Measurements from ENCODE around the gene RHBDL3. TPM values are rescaled to one million over a fixed set of nuclear protein-coding genes. Genes with fewer than 3 reads are reported as not detected.

RHBDL3 gene
- total RNA-seq, 2 donors from 2014 or later, result 0.63 TPM; not detected in 1

DNA sequence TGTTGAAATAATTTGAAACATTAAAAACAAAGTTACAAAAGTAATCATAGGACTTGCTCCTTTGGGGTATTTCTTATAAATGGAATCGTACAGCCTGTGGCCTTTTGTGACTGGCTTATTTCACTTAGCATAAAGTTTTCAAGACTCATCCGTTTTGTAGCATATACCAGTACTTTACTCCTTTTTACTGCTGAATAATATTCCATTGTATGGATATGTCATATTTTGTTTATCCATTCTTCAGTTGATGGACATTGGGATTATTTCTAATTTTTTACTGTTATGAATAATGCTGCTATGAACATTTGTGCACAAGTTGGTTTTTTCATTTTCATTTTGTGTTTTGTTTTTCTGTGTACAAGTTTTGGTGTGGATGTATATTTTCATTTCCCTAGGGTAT is 30.0 kb upstream of the RHBDL3 start:
- Histone ChIP-seq H3K27me3 (replicated peaks; ENCODE audit: insufficient read depth) (no peaks in the 10 kb centered on the region), H3K4me3 (no peak overlapping the region), H3K27ac (no peak overlapping the region), H3K36me3 (no peaks in the 10 kb centered on the region), H3K4me1 (ENCODE audit: control insufficient read depth in 1 of 2, low read depth in 2 of 2) (peaks cover 0 to under 1% of the 10 kb centered on the region in 2 donors), H3K9me3 (no peaks in the 10 kb centered on the region)
- TF ChIP-seq, protein P1, sequence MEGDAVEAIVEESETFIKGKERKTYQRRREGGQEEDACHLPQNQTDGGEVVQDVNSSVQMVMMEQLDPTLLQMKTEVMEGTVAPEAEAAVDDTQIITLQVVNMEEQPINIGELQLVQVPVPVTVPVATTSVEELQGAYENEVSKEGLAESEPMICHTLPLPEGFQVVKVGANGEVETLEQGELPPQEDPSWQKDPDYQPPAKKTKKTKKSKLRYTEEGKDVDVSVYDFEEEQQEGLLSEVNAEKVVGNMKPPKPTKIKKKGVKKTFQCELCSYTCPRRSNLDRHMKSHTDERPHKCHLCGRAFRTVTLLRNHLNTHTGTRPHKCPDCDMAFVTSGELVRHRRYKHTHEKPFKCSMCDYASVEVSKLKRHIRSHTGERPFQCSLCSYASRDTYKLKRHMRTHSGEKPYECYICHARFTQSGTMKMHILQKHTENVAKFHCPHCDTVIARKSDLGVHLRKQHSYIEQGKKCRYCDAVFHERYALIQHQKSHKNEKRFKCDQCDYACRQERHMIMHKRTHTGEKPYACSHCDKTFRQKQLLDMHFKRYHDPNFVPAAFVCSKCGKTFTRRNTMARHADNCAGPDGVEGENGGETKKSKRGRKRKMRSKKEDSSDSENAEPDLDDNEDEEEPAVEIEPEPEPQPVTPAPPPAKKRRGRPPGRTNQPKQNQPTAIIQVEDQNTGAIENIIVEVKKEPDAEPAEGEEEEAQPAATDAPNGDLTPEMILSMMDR (IDR thresholded peaks at IDR 0.05), result no peak
- no peak for ATAC-seq (ENCODE audit: insufficient number of reproducible peaks, low FRiP score, low read depth)
- DNase-seq (ENCODE audit: low spot score), result no peak

GRCh38 chr17:32239456-32239855 is 26.2 kb upstream of the RHBDL3 start:
- no peak for ATAC-seq (ENCODE audit: insufficient number of reproducible peaks, low FRiP score, low read depth)
- Histone ChIP-seq H3K36me3 (no peaks in the 10 kb centered on the region), H3K9me3 (no peaks in the 10 kb centered on the region), H3K4me3 (no peak overlapping the region), H3K4me1 (ENCODE audit: control insufficient read depth in 1 of 2, low read depth in 2 of 2) (peaks cover 0 to 4% of the 10 kb centered on the region in 2 donors), H3K27ac (no peak overlapping the region), H3K27me3 (replicated peaks; ENCODE audit: insufficient read depth) (no peaks in the 10 kb centered on the region)
- no peak for DNase-seq (ENCODE audit: low spot score)
- TF ChIP-seq, protein P1 (IDR thresholded peaks at IDR 0.05), result no peak

GRCh38 chr17:32240750-32241149 is 24.9 kb upstream of the RHBDL3 start:
- DNase-seq (ENCODE audit: low spot score) (no peak), ATAC-seq (ENCODE audit: insufficient number of reproducible peaks, low FRiP score, low read depth) (no peak)
- Histone ChIP-seq H3K4me1 (ENCODE audit: control insufficient read depth in 1 of 2, low read depth in 2 of 2) (peaks cover 0 to 4% of the 10 kb centered on the region in 2 donors), H3K9me3 (no peaks in the 10 kb centered on the region), H3K27ac (no peak overlapping the region), H3K27me3 (replicated peaks; ENCODE audit: insufficient read depth) (no peaks in the 10 kb centered on the region), H3K36me3 (no peaks in the 10 kb centered on the region), H3K4me3 (no peak overlapping the region)
- TF ChIP-seq, protein P1 (IDR thresholded peaks at IDR 0.05), result no peak

- H3K9me3 ChIP-seq, result no peaks in the 10 kb centered on the region
- no peak overlapping the region for H3K27ac ChIP-seq
- peaks cover 0 to 4% of the 10 kb centered on the region in 2 donors for H3K4me1 ChIP-seq (ENCODE audit: control insufficient read depth in 1 of 2, low read depth in 2 of 2)
- no peak for DNase-seq (ENCODE audit: low spot score)
- no peak overlapping the region for H3K4me3 ChIP-seq
- no peaks in the 10 kb centered on the region for H3K27me3 ChIP-seq (replicated peaks; ENCODE audit: insufficient read depth)
- H3K36me3 ChIP-seq, result no peaks in the 10 kb centered on the region
- TF ChIP-seq, protein P1 (IDR thresholded peaks at IDR 0.05), result no peak
- ATAC-seq (ENCODE audit: insufficient number of reproducible peaks, low FRiP score, low read depth), result no peak
Observed at GRCh38 chr17:32241640-32242039, 24.0 kb upstream of the RHBDL3 start.

- H3K4me3 ChIP-seq, result no peak overlapping the region
- DNase-seq (ENCODE audit: low spot score) (no peak), ATAC-seq (ENCODE audit: insufficient number of reproducible peaks, low FRiP score, low read depth) (no peak)
- H3K36me3 ChIP-seq, result no peaks in the 10 kb centered on the region
- H3K27ac ChIP-seq, result no peak overlapping the region
- H3K4me1 ChIP-seq (ENCODE audit: control insufficient read depth in 1 of 2, low read depth in 2 of 2), result no peaks in the 10 kb centered on the region
- H3K27me3 ChIP-seq (replicated peaks; ENCODE audit: insufficient read depth), result no peaks in the 10 kb centered on the region
- TF ChIP-seq, protein P1 (IDR thresholded peaks at IDR 0.05), result no peak
- no peaks in the 10 kb centered on the region for H3K9me3 ChIP-seq
Observed at GRCh38 chr17:32249475-32249874, 16.2 kb upstream of the RHBDL3 start.
